GM19438 (cell line): ENCODE results near the gene TXNDC2.
"Not testable (repeated sequence)": the region's sequence is repeated elsewhere in the genome, so short reads cannot be mapped to it uniquely, and the experiment has no call there.

ENCODE experiments used
- ATAC-seq: cut with Tn5 transposase; IDR thresholded peaks from one replicate; pipeline ENCODE4 v1.9.1; 2021; ENCODE audit warnings: low read depth; ENCODE audit not compliant: unreplicated experiment

The TXNDC2 gene

DNA sequence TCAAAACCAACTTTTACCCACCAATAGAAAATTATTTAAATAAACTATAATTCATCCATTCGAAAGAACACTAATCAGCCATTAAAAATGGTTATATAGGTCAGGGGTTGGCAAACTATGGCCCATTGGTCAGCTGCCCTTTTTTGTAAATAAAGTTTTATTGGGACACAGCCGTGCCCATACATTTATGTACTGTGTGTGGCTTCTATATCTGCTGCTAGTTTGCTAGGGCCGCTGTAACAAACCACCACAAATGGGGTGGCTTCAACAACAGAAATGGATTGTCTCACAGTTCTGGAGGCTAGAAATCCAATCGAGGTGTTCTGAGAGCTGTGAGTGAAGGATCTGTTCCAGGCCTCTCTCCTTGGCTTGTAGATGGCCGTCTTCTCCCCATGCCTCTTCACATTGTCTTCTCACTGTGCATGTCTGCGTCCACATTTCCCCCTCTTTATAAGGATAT is 7.0 kb upstream of the TXNDC2 start:
- no peak for ATAC-seq

DNA sequence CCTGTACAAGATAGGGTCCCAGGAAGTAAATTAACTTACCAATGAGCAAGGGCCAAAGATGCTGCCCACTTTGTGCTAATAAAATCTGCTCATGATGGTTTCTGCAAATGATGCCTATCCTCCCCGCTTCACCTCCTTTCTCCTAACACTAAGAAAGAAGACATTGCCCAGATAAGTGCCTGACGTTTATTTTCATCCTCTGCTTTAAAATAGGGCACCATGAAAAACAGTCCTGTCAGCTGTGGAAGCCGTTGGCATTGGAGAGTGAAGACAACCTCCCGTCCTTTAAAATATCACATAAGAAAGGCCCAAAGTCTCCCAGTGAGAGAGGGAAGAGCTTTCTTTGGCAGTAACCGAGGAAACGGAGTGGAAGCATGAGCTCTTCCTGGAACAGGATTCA is 1.7 kb upstream of the TXNDC2 start:
- ATAC-seq: no peak

DNA sequence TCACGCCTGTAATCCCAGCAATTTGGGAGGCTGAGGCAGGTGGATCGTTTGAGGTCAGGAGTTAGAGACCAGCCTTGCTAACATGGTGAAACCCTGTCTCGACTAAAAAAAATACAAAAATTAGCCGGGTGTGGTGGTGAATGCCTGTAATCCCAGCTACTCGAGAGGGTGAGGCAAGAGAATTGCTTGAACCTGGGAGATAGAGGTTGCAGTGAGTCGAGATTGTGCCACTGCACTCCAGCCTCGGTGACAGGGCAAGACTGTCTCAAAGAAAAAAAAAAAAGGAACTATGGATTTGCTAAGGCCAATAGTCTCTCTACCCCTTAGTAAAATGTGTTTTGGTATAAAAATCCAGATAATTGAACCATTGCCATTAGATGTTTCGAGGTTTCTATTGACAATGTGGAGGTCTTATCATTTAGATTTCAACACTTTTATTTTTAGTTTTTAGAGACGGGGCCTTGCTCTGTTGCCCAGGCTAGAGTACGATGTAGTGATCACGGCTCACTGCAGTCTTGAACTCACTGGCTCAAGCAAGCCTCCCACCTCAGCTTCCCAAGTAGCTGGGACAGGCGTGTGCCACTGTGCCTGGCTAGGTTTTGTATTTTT is 1.1 kb upstream of the TXNDC2 start:
- no peak for ATAC-seq

DNA sequence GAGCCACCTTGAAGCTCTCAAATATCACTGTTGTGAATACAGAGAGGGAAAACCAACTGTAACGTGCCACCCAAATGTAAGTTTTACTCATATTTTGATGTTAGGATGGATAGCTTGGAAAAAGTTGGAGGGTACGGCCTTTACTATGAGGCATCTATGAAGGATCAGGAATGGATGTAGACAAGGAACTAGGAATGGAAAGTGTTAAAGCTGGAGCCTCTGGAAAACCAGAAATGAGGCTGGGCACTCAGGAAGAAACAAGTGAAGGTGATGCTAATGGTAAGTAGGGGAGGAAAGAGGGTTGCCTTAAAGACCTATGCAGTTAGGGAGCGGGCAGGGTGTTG is 204 bp downstream of the TXNDC2 start:
- no peak for ATAC-seq

DNA sequence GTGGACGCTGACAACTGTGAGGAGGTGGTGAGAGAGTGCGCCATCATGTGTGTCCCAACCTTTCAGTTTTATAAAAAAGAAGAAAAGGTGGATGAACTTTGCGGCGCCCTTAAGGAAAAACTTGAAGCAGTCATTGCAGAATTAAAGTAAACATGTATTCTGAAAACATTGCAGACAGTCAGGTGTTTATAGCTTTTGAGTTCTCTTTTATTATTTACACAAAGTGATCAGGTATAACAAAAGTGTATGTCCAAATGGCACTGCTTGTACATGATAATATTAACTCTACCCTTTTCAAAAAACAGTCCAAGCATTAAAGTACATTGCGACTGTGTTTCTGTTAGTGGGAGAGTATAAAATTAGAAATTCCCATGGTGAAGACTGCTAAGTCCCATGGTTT is 2.2 kb downstream of the TXNDC2 start:
- ATAC-seq: no peak

DNA sequence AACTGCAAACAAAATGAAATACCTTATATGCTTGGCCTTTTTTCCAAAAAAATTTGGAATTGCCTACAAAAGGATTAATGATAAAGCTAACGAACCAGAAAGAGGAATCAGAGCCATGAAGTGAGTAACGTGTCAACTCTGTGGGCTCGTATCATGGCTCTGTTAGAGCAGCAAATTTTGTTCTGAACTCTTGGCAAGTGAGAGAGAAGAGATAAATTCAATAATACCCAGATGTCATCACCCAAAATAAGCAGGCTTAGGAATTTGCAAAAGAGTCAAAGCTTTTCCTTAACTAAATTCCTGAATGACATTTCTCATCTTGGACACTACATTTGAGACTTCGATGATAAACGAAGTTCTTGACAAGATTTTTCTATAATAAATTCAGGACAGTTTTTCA is 4.4 kb downstream of the TXNDC2 start:
- ATAC-seq: no peak

DNA sequence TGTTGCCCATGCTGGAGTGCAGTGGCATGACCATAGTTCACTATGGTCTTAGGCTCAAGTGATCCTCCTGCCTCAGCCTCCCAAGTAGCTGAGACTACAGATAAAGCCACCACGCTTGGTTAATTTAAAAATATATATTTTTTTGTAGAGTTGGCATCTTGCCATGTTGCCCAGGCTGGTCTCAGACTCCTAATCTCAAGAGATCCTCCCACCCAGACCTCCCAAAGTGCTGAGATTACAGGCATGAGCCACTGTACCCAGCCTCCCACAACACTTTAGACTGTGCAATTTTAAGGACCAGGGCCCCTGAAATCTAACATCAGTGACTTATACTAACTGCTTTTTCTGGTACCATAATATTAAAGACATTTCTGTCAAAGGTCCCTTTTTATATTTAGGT is 5.2 kb downstream of the TXNDC2 start:
- ATAC-seq: no peak

DNA sequence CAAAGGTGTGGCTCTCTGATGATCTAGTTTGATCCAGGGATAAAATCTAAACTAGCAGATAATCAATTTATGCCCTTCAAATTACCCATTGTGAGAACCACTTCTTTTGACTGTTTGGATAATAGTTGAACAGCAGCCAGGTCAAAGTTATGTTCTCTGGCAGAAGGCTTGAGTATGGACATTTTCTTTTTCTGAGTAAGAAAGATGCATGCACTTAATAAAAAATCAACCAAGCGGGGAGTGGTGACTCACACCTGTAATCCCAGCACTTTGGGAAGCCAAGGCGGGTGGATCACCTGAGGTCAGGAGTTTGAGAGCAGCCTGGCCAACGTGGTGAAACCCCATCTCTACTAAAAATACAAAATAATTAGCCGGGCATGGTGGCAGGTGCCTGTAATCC is 5.7 kb downstream of the TXNDC2 start:
- not testable (repeated sequence) for ATAC-seq

DNA sequence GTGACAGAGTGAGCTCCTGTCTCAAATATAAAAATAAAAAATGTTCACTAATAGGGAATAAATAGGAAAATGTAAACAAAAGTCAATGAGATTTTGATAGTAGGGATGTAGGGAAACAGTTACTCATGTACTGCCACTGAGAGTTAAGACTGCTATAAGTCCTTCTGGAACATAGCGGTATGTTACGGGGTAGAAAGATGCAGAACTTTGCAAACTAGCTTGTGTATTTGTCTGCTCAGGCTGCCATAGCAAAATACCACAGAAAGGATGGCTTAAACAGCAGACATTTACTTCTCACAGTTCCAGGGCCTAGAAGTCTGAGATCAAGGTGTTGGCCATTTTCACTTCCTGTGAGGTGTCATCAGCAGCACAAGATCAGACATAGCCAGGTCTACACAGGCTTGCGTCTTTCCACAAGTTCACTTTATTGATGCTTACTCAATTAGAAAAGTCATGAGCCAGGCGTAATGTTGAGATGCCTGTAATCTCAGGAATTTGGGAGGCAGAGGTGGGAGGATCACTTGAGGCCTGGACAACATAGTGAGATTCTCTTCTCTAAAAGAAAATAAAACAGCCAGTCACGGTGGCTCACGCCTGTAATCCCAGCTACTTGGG is 8.8 kb downstream of the TXNDC2 start:
- ATAC-seq: no peak

DNA sequence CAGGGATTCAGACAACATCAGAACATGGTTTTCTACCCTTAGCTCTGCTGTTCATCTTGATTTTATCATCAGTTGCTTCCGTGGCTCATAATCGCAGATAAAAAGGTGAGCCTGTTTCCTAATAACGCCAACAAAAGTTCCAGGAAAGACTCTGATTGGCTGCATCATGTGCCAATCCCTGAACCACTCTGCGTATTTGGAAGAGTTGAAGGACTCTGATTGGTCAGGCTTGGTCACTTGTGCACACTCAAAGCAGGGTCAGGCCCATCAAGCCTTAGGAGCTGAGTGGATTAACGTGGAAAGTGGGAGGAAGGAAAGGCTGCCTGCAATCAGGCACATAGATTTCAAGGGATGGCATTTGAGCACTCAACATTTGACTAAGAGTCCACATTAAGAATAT is 11.4 kb downstream of the TXNDC2 start:
- no peak for ATAC-seq

DNA sequence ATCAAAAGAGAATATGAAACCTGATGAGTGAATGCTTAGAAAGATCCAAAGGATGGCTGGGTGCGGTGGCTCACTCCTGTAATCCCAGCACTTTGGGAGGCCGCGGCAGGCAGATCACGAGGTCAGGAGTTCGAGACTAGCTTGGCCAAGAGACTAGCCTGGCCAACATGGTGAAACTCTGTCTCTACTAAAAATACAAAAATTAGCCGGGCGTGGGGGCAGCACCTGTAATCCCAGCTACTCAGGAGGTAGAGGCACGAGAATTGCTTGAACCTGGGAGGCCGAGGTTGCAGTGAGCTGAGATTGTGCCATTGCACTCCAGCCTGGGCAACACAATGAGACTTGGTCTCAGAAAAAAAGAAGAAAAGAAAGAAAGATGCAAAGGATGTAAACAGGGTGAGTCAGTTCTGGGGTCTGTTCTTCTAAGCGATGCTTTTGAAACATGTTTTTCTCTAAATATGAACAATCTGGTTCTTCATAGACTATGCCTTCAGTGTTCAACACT is 12.1 kb downstream of the TXNDC2 start:
- not testable (repeated sequence) for ATAC-seq

DNA sequence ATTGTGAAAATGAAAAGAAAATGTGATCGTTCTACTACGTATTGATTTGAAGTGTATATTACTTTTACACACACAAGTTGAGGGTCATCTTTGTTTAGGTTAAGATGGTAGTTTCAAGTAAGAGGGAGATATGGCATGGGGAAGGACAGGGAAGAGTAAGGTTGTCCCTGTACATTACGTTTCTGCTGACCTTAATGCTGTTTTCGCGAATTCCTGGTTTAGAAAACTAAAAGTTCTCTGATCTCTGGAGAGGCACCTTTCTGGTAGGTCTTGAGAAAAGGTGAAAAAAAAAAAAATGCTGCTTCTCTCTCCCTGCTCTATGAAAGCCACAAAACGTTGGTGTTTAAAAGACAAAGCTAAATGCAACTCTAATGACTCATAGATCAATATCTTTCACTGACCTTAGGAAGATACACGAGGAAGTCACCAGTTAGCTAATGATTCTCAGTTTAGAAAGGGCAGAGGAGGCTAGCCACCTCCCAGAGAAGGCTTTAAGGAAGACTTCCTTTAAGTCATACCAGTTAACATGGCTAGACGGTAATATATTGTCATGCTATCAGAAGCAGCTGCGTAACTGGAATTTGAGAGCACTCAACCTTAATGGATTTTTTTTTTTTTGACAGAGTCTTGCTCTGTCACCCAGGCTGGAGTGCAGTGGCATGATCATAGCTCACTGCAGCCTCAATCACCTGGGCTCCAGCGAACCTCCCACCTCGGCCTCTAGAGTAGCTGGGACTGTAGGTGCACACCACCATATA is 13.2 kb downstream of the TXNDC2 start:
- no peak for ATAC-seq

DNA sequence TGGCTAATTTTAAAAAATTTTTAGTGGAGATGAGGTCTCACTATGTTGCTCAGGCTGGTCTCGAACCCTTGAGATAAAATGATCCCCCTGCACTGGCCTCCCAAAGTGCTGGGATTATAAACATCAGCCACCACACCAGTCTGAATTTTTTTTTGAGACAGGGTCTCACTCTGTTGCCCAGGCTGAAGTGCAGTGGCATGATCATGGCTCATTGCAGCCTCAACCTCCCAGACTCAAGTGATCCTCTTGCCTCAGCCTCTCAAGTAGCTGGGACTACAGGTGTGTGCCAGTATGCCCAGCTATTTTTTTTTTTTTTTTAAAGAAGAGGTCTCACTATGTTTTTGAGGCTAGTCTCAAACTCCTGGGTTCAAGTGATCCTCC is 13.8 kb downstream of the TXNDC2 start:
- ATAC-seq: not testable (repeated sequence)

DNA sequence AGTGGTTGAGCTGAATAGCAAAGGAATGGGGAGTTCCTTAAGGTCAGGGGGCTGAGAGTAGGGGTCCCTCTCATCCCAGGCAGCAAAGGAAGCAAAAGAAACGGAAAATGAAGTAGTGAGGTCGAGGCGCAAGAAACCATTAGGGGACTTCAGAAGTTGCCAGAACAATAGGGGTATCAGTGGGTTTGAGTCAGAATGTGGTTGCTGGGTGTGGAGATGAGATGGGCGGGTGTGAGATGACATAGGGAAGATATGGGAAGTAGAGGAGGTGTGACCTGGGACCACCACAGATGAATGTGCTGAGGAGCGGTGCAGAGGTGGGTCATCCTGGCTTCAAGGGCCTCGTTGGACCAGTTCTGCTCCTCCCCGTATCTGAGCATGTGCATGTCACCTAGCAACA is 14.9 kb downstream of the TXNDC2 start:
- ATAC-seq: no peak

DNA sequence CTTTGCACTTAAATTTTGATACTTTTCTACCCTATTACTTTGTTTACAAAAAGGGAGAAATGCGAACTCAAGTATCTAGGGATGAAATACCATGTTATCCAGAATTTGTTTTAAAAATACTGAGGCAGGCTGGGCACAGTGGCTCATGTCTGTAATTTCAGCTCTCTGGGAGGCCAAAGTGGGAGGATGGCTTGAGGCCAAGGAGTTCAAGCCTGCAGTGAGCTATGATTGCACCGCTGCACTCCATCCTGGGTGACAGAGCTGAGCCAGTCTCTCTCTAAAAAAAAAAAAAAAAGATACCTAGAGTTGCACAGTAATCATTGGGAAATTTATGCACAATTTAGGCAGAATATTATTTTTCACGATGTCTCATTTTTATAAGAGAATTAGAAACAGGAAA is 15.6 kb downstream of the TXNDC2 start:
- ATAC-seq: no peak

DNA sequence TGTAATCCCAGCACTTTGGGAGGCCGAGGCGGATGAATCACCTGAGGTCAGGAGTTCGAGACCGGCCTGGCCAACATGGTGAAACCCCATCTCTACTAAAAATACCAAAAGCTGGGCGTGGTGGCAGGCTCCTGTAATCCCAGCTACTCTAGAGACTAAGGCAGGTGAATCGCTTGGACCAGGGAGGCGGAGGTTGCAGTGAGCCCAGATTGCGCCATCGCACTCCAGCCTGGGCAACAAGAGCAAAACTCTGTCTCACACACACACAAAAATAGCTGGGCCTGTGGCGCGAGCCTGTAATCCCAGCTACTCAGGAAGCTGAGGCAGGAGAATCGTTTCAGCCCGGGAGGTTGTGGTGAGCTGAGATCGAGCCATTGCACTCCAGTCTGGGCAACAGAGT is 16.5 kb downstream of the TXNDC2 start:
- not testable (repeated sequence) for ATAC-seq

DNA sequence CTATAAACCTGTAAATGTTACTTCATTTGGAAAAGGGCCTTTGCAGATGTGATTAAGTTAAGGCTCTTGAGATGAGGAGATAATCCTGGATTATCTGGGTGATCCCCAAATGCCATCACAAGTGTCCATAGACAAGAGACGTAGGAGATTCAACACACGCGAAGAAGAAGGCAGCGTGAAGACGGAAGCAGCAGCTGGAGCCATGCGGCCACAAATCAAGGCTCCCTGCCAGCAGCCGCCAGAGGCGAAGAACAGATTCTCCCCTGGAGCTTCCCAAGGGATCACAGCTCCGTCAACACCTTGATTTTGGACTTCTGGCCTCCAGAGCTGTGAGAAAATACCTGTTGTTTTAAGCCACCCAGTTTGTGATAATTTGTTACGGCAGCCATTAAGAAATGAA is 17.1 kb downstream of the TXNDC2 start:
- ATAC-seq: no peak

DNA sequence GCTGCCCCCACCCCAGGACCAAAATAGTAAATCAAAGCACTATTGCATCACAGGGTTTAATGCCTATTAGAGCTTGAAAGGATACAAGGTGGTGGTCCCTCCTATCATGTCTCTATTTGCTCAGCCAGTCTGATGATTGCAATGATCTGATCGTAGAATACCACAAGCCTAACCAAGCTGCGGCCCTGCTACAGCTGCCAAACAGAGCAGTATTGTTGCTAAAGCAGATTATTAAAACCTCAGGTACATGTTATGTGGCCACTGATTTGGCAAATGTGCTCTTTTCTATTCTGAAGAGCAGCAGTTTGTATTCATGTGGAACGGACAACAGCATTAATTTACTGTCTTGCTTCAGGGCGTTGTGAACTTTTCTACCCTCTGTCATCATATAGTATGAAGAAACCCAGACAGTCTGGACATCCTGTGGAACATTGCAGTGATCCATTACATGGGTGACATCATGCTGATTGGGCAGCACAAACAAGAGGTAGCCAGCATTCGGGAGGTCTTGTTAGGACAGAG is 19.7 kb downstream of the TXNDC2 start:
- no peak for ATAC-seq

DNA sequence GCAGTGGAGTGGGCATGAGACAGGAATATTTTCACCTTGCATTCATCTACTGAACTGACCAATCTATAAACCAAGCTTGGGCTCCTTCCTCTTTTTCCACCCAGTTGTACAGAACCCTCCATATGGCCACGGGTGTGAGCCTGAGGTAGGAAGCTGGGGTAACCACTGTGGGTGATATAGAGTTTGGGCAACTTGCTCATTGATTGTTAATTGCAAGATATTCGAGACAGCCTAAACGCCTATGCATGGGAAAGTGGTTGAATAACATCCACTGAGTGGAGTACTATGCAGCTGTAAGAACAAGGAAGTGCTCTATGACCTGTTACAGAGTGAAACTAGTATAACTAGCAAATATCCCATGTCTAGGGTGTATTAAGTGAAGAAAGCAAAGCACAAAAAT is 20.7 kb downstream of the TXNDC2 start:
- no peak for ATAC-seq

DNA sequence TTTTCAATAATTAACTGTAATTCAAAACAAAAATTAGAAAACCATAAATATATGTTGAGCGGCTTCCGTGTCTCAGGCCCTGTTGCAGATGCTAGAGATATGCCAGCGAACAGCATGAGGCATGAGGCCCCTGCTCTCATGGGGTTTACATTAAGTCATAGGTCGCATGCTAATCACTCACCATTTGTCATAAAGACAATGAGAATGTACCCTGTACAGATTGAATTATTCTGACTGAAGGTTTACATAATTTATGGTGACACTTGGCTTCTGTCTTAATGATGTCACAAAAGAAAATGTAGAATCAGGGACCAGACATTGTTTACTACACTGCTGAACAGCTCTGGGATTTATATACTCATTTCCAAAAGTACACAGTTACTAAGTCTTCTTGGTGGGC is 22.1 kb downstream of the TXNDC2 start:
- no peak for ATAC-seq

DNA sequence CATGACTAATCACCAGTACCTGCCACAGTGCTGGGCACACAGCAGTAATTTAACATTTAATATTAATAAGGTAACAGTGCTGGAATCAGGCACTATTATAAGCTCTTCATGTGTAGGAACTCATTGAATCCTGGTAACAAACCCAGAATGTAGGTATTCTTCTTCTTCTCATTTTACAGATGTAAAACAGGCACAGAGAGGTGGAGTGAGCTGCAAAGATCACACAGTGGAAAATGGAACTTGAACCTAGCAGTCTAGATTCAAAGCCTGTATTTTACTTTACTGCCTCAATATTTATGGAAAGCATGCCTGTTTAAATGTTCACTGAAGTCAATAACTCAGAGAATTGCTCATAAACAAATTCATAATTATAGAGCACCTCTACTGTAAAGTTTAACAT is 24.3 kb downstream of the TXNDC2 start:
- no peak for ATAC-seq

DNA sequence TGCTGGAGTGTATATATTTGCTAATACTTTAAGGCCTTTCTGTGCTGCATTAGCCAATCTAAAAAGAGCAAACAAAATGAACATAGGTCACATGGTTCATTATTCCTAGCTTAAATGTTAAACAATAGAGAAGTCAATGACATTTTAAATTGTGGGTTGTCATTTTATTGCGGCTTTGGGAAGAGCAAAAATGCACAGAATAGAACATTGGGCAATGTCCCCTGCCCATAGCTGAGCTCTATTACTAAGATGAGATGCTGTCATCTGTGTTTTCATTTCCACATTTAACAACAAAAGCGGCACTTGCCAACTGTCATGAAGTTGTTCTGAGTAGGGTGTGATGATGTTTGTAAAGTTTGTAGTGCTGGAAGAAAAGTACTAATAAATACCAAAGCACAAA is 24.9 kb downstream of the TXNDC2 start:
- ATAC-seq: no peak
